Kidney (tissue), 14 donors: ENCODE results near the gene SGCA. TPM values are rescaled to one million over a fixed set of nuclear protein-coding genes. Genes with fewer than 3 reads are reported as not detected.

ENCODE experiments used
- DNase-seq, 5 donors: peaks; one replicate each; pipeline ENCODE4 v3.0.0-alpha.2; 2013 to 2020
- FAIRE-seq: peaks from 2 replicates; lab custom pipeline; 2012; peaks lifted over from hg19 to GRCh38; lab: Jason Lieb, UNC
- H3K27ac ChIP-seq, 2 donors: one replicate each; pipeline ENCODE4 v1.7.0; 2013; ENCODE audit warnings: low read depth in 2 of 2, low read length in 2 of 2, inconsistent platforms in 1 of 2
- H3K27me3 ChIP-seq: one replicate; pipeline ENCODE4 v1.7.1; 2013; ENCODE audit warnings: low read length, inconsistent platforms; ENCODE audit not compliant: control insufficient read depth, insufficient read depth
- H3K36me3 ChIP-seq, 3 donors: one replicate each; pipeline versions ENCODE4 v1.7.0 to v1.7.1; 2013; ENCODE audit warnings: low read length in 3 of 3, control low read depth in 1 of 3, inconsistent platforms in 1 of 3; ENCODE audit not compliant: insufficient read depth in 3 of 3, control insufficient read depth in 2 of 3
- H3K4me1 ChIP-seq, 3 donors: one replicate each; pipeline versions ENCODE4 v1.7.0 to v1.7.1; 2013; ENCODE audit warnings: low read length in 3 of 3, inconsistent platforms in 1 of 3, low read depth in 1 of 3; ENCODE audit not compliant: control insufficient read depth in 2 of 3, insufficient read depth in 2 of 3
- H3K4me3 ChIP-seq, 3 donors: one replicate each; pipeline versions ENCODE4 v1.7.0 to v1.8.1; 2013; ENCODE audit warnings: low read length in 3 of 3, control low read depth in 1 of 3, inconsistent platforms in 1 of 3
- H3K9ac ChIP-seq, 3 donors: one replicate each; pipeline versions ENCODE4 v1.7.0 to v1.7.1; 2013; ENCODE audit warnings: low read length in 3 of 3, control low read depth in 1 of 3, inconsistent platforms in 1 of 3
- H3K9me3 ChIP-seq, 3 donors: one replicate each; pipeline versions ENCODE4 v1.7.0 to v1.7.1; 2013; ENCODE audit warnings: low read length in 3 of 3, control low read depth in 1 of 3, inconsistent platforms in 1 of 3; ENCODE audit not compliant: control insufficient read depth in 2 of 3, insufficient read depth in 1 of 3
- CTCF ChIP-seq: IDR thresholded peaks from 3 replicates; pipeline ENCODE4 v1.5.1; 2012; ENCODE audit warnings: mild to moderate bottlenecking, moderate library complexity, borderline replicate concordance; ENCODE audit not compliant: insufficient read depth; ENCODE audit errors: extremely low read depth
- intact Hi-C: fragments of 100-400 bp; cut with DNase I; formaldehyde crosslinking; loops from one replicate; pipeline ENCODE4 v1.11.1; 2022
- polyA plus RNA-seq: library from polyadenylated mRNA; stranded (reverse); fragments of 350-450 nt; fragmentation: Illumina TruSeq; extraction: RNeasy Lipid Tissue Mini Kit (QIAGEN cat#74804); gene quantifications from one replicate; pipeline ENCODE4 v1.2.3, GENCODE V29; 2014; ENCODE audit warnings: low read depth, low replicate concordance; ENCODE audit not compliant: insufficient read depth
- total RNA-seq: library from RNA; stranded (reverse); fragmentation: NEBNext Ultra II Directional; extraction: Animal tissue kit (Norgen Biotek cat#: 25700); gene quantifications from one replicate; pipeline ENCODE4 v1.2.1, GENCODE V29; 2021
- donor health status: control.
- donor health status: control.
- donor health status: control.
- donor health status: control.
- donor health status: control.
- donor health status: DM: yes; HTN: yes; CAD: no.
- donor health status: Normal renal cell carcinoma (clear cell type).

The SGCA gene
- total and polyA plus RNA-seq, 2 donors from 2014 or later = 4.2 to 5.5 TPM

GRCh38 chr17:50222922-50223321, 57.1 kb downstream of the SGCA start:
- intact Hi-C loops = no loop called here
- DNase-seq (no peak), FAIRE-seq (no peak)
- no peaks in the 10 kb centered on the region for H3K36me3 ChIP-seq
- no peaks in the 10 kb centered on the region for H3K27me3 ChIP-seq
- no peak overlapping the region for H3K9ac ChIP-seq
- no peak overlapping the region for H3K27ac ChIP-seq
- H3K9me3 ChIP-seq = peaks cover 0 to 4% (median 2%) of the 10 kb centered on the region in 3 donors
- no peak overlapping the region for H3K4me3 ChIP-seq
- no peak for TF ChIP-seq CTCF
- peaks cover 0 to 2% (median 0%) of the 10 kb centered on the region in 3 donors for H3K4me1 ChIP-seq

Other genes starting within 250 kb of the SGCA start
- gene DLX4, start 196.8 kb upstream of the SGCA start, total RNA-seq = 0.44 TPM
- not detected for gene DLX4, start 196.8 kb upstream of the SGCA start, polyA plus RNA-seq
- 0.41 TPM for gene DLX3, start 170.8 kb upstream of the SGCA start, total RNA-seq
- gene DLX3, start 170.8 kb upstream of the SGCA start, polyA plus RNA-seq = 0.47 TPM
- 367 TPM for gene ITGA3, start 109.9 kb upstream of the SGCA start, total RNA-seq
- 117 TPM for gene ITGA3, start 109.9 kb upstream of the SGCA start, polyA plus RNA-seq
- gene PDK2, start 70.7 kb upstream of the SGCA start, total RNA-seq = 41.9 TPM
- gene PDK2, start 70.7 kb upstream of the SGCA start, polyA plus RNA-seq = 121 TPM
- 5.0 TPM for gene SAMD14, start 35.8 kb upstream of the SGCA start, total RNA-seq
- gene SAMD14, start 35.8 kb upstream of the SGCA start, polyA plus RNA-seq = 3.7 TPM
- gene PPP1R9B, start 15.3 kb upstream of the SGCA start, total RNA-seq = 64.4 TPM
- 17.1 TPM for gene PPP1R9B, start 15.3 kb upstream of the SGCA start, polyA plus RNA-seq
- 142 TPM for gene COL1A1, start 35.6 kb downstream of the SGCA start, total RNA-seq
- gene COL1A1, start 35.6 kb downstream of the SGCA start, polyA plus RNA-seq = 9.2 TPM
- 2.4 TPM for gene TMEM92, start 108.5 kb downstream of the SGCA start, total RNA-seq
- not detected for gene TMEM92, start 108.5 kb downstream of the SGCA start, polyA plus RNA-seq
- gene XYLT2, start 180.1 kb downstream of the SGCA start, total RNA-seq = 30.0 TPM
- gene XYLT2, start 180.1 kb downstream of the SGCA start, polyA plus RNA-seq = 21.2 TPM
- 54.0 TPM for gene MRPL27, start 207.2 kb downstream of the SGCA start, total RNA-seq
- gene MRPL27, start 207.2 kb downstream of the SGCA start, polyA plus RNA-seq = 227 TPM
- gene EME1, start 207.2 kb downstream of the SGCA start, total RNA-seq = 1.0 TPM
- gene EME1, start 207.2 kb downstream of the SGCA start, polyA plus RNA-seq = not detected
- gene LRRC59, start 231.5 kb downstream of the SGCA start, total RNA-seq = 61.7 TPM
- gene LRRC59, start 231.5 kb downstream of the SGCA start, polyA plus RNA-seq = 37.0 TPM